ENCODE data around the gene GDF15. TPM values are rescaled to one million over a fixed set of nuclear protein-coding genes. Genes with fewer than 3 reads are reported as not detected.
"Not testable (repeated sequence)": the region's sequence is repeated elsewhere in the genome, so short reads cannot be mapped to it uniquely, and the experiment has no call there.

Gene GDF15
- total RNA-seq, 4 donors from 2014 or later = 0.49 to 5.1 (median 4.5) TPM; not detected in 1

DNA sequence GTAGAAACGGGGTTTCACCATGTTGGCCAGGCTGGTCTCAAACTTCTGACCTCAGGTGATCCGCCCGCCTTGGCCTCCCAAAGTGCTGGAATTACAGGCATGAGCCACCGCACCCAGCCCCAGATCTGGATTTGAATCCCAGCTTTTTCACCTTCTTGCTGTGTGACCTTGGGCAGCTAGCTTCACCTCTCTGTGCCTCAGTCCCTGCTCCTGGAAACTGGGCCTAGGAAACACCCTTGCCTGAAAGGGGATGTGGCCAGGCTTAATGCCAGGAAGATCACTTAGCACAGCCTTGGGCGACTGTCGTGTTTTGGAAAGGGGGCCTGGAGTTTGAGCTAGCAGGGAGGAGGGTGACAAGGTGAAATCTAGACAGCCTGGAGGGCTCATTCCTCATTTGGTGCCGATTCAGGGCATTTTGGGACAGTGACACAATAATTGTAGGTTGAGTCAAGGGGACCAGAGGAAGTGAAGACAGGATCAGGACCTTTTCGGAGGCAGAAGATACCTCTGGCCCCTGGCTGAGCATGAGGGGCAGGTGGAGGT lies 43.8 kb upstream of the GDF15 start:
- intact Hi-C loops (cut with DNase I; ENCODE audit: low total_unique reads) = no loop called here
- 74 to 75% methylated on average over 8 of the region's 8 CpGs for WGBS, 2 donors
- H3K4me3 ChIP-seq (ENCODE audit: low read depth, poor library complexity, severe bottlenecking) = no peak overlapping the region
- DNase-seq (ENCODE audit: low spot score in 2 of 2) = no peak
- TF ChIP-seq, protein P1, sequence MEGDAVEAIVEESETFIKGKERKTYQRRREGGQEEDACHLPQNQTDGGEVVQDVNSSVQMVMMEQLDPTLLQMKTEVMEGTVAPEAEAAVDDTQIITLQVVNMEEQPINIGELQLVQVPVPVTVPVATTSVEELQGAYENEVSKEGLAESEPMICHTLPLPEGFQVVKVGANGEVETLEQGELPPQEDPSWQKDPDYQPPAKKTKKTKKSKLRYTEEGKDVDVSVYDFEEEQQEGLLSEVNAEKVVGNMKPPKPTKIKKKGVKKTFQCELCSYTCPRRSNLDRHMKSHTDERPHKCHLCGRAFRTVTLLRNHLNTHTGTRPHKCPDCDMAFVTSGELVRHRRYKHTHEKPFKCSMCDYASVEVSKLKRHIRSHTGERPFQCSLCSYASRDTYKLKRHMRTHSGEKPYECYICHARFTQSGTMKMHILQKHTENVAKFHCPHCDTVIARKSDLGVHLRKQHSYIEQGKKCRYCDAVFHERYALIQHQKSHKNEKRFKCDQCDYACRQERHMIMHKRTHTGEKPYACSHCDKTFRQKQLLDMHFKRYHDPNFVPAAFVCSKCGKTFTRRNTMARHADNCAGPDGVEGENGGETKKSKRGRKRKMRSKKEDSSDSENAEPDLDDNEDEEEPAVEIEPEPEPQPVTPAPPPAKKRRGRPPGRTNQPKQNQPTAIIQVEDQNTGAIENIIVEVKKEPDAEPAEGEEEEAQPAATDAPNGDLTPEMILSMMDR (IDR thresholded peaks at IDR 0.05) = no peak

DNA sequence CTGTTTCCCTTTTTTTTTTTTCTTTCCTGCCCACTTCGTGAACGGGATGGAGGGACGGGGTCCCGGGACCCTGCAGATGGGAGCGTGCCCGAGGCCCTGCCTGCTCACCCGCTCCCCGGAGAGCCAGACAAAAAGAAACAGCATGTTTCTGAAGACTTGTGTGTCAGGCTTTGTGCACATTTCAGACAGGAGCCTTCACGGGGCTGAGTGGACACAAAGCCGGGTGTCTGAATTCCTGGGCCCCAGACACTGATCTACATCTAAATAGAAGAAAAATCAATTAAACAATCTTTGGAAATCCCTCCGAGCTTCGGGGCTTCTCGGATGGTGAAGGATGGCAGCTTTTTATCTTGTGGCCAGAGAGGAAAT lies 41.4 kb upstream of the GDF15 start:
- TF ChIP-seq, protein P1 (IDR thresholded peaks at IDR 0.05) = no peak
- TF ChIP-seq POLR2A (IDR thresholded peaks at IDR 0.05) = no peak
- 62 to 72% methylated on average over 13 of the region's 13 CpGs for WGBS, 2 donors
- intact Hi-C loops (cut with DNase I; ENCODE audit: low total_unique reads) = no loop called here
- no peak overlapping the region for H3K4me3 ChIP-seq (ENCODE audit: low read depth, poor library complexity, severe bottlenecking)
- DNase-seq (ENCODE audit: low spot score in 2 of 2) = no peak

DNA sequence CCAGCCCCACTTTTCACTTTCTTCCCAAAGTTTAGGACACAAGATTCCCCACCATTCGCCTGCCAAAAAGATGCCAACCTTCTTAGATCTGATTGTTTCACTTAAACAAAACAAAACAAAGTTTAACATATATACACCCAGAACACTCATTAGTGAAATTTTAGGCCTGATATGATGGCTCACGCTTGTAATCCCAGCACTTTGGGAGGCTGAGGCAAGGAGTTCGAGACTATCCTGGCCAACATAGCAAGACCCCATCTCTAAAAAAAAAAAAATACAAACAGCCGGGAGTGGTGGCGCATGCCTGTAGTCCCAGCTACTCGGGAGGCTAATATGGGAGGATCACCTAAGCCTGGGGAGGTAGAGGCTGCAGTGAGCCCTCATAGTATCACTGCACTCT lies 40.7 kb upstream of the GDF15 start:
- H3K4me3 ChIP-seq (ENCODE audit: low read depth, poor library complexity, severe bottlenecking) = no peak overlapping the region
- intact Hi-C loops (cut with DNase I; ENCODE audit: low total_unique reads) = no loop called here
- TF ChIP-seq POLR2A (IDR thresholded peaks at IDR 0.05) = no peak
- TF ChIP-seq, protein P1 (IDR thresholded peaks at IDR 0.05) = no peak
- DNase-seq (ENCODE audit: low spot score in 2 of 2) = no peak
- WGBS, 2 donors = 89 to 92% methylated on average over 6 of the region's 6 CpGs

- no peak overlapping the region for H3K4me3 ChIP-seq (ENCODE audit: low read depth, poor library complexity, severe bottlenecking)
- TF ChIP-seq, protein P1 (IDR thresholded peaks at IDR 0.05) = no peak
- no peak for TF ChIP-seq POLR2A (IDR thresholded peaks at IDR 0.05)
- peak in 1 of 2 donors; percentile 53 for DNase-seq (ENCODE audit: low spot score in 2 of 2)
- WGBS, 2 donors = 51% methylated on average over 8 of the region's 8 CpGs
- intact Hi-C loops (cut with DNase I; ENCODE audit: low total_unique reads) = no loop called here
Measured at GRCh38 chr19:18346091-18346490, 39.9 kb upstream of the GDF15 start.

DNA sequence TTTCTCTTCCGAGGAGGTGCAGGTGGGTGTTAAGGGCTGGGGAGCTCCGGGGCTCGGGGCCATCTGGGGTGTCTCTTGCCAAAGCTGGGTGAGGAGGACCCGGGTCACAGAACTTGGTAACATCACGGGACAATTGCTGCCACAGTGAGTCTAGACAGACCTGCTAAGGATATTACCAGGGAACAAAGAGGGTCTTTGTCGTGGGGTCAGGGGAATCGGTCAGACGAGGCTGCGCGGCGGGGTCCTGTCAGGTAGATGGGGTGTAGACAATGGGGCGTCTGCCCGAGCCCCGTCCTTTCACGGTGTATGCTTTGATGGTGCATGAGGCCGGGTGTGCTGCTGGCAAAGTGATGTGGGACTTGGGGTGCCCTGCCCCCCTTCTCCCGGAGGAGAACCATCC lies 37.8 kb upstream of the GDF15 start:
- H3K4me3 ChIP-seq (ENCODE audit: low read depth, poor library complexity, severe bottlenecking) = no peak overlapping the region
- intact Hi-C loops (cut with DNase I; ENCODE audit: low total_unique reads) = no loop called here
- TF ChIP-seq, protein P1 (IDR thresholded peaks at IDR 0.05) = no peak
- TF ChIP-seq POLR2A (IDR thresholded peaks at IDR 0.05) = no peak
- WGBS, 2 donors = 91 to 93% methylated on average over 17 of the region's 17 CpGs
- no peak for DNase-seq (ENCODE audit: low spot score in 2 of 2)

- intact Hi-C loops (cut with DNase I; ENCODE audit: low total_unique reads); H3K4me3 ChIP-seq (ENCODE audit: low read depth, poor library complexity, severe bottlenecking); DNase-seq (ENCODE audit: low spot score in 2 of 2): not testable (repeated sequence)
- 89 to 93% methylated on average over 6 of the region's 6 CpGs for whole genome bisulfite sequencing, 2 donors
Measured at GRCh38 chr19:18348818-18349339, 37.1 kb upstream of the GDF15 start.

Data from lower leg skin (tissue), 4 donors.